Left cardiac atrium (tissue), 4 donors: ENCODE measurements around the gene DNMT3L. TPM values are rescaled to one million over a fixed set of nuclear protein-coding genes. Genes with fewer than 3 reads are reported as not detected.
"Not testable (repeated sequence)": the region's sequence is repeated elsewhere in the genome, so short reads cannot be mapped to it uniquely, and the experiment has no call there.

Source experiments
- ATAC-seq, 2 donors: fragments of 200-7000 bp; cut with Tn5 transposase; one replicate each; pipeline ENCODE4 v1.9.1; 2020; ENCODE audit warnings: mild to moderate bottlenecking in 2 of 2, moderate library complexity in 2 of 2
- DNase-seq: peaks from one replicate; pipeline ENCODE4 v3.0.0-alpha.2; 2020
- intact Hi-C, 2 donors: fragments of 100-400 bp; cut with DNase I; formaldehyde crosslinking; loops; one replicate each; pipeline versions ENCODE4 v1.14.1 to v1.15.1; 2022 to 2023
- total RNA-seq, 2 donors: library from RNA; stranded (reverse); fragmentation: NEBNext Ultra II Directional; extraction: Animal tissue kit (Norgen Biotek cat#: 25700); gene quantifications; one replicate each; pipeline ENCODE4 v1.2.1, GENCODE V29; 2021
- donor health status: DM: no; HTN: yes; CAD: no.
- donor health status: DM: no; HTN: yes; CAD: no; lungs with severe emphysema.
- donor health status: DM: yes; HTN: yes; CAD: no.
- donor health status: Dilated cardiomyopathy.

Gene DNMT3L
- total RNA-seq, 2 donors from 2014 or later = not detected

GRCh38 chr21:44283948-44284347, 22.3 kb upstream of the DNMT3L start:
- peak; percentile 7 for DNase-seq
- intact Hi-C loops = no loop called here
- no peak for ATAC-seq

DNA sequence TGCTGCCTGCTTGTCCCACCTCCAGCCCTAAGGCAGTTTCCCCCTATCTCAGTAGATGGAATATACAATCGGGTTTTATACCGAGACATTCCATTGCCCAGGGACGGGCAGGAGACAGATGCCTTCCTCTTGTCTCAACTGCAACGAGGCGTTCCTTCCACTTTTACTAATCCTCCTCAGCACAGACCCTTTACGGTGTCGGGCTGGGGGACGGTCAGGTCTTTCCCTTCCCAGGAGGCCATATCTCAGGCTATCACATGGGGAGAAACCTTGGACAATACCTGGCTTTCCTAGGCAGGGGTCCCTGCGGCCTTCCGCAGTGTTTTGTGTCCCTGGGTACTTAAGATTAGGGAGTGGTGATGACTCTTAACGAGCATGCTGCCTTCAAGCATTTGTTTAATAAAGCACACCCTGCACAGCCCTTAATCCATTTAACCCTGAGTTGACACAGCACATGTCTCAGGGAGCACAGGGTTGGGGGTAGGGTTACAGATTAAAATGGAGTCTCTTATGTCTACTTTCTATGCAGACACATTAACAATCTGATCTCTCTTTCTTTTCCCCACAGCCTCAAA, 21.6 kb upstream of the DNMT3L start:
- peak; percentile 1 for DNase-seq
- ATAC-seq = not testable (repeated sequence)

GRCh38 chr21:44282370-44282769, 20.7 kb upstream of the DNMT3L start:
- DNase-seq (peak; percentile 8), ATAC-seq (no peak)
- intact Hi-C loops = no loop called here

More for the DNA sequence above, 21.6 kb upstream of the DNMT3L start:
- intact Hi-C loops = not testable (repeated sequence)

- intact Hi-C loops = no loop called here
- no peak for ATAC-seq
- DNase-seq = peak; percentile 15
Measured at GRCh38 chr21:44281801-44282200, 20.1 kb upstream of the DNMT3L start.

DNA sequence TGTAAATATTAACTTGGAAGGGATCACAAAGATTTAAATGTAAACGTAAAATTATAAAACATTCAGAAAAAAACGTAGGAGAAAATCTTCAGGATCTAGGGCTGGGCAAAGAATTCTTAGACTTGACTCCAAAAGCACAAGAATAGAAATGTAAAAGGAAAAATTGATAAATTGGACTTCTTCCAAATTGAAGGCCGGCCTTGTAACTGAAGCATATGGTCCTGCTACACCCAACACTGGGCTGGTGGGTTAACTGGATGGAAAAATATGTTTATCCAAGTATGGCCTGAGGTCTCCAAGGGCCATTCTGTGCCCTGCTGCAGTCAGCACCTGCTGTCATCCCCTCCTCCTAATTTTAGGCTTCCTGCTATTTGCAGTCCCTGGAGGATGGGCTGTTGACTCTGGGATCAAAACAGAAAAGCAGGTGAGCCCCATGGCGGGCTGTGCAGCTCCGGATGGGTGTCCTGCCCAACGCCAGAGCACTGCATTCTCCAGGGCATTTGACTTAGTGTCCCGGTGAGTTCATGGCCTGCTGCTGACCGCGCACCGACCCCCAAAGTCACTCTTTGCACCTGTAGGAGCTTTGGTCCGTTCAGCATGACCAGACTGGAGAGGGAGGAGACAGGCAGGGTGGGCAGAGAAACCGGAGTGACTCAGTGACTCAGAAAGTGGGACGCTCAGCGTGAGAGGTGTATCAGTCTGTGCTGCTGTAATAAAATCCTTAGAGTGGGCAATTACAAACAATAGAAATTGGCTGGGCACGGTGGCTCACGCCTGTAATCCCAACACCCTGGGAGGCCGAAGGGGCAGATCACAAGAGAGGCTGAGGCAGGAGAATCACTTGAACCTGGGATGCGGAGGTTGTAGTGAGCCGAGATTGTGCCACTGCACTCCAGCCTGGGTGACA, 17.9 kb upstream of the DNMT3L start:
- intact Hi-C loops = no loop called here
- DNase-seq (peak; percentile 4), ATAC-seq (no peak)

DNA sequence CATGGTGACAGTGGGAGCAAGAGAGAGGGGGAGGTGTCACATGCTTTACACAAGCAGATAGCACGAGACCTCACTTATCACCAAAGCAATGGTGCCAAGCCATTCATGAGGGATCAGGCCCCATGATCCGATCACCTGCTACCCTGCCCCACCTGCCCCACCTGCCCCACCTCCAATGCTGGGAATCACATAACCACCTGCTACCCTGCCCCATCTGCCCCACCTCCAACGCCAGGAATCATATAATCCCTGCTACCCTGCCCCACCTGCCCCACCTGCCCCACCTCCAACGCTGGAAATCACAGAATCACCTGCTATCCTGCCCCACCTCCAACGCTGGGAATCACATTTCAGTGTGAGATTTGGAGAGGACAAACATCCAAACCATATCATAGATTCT, 13.3 kb upstream of the DNMT3L start:
- intact Hi-C loops = no loop called here
- no peak for ATAC-seq
- DNase-seq = peak; percentile 3

- DNase-seq (peak; percentile 10), ATAC-seq (no peak)
- intact Hi-C loops = no loop called here
Measured at GRCh38 chr21:44273046-44273445, 11.3 kb upstream of the DNMT3L start.

GRCh38 chr21:44272284-44272858, 10.7 kb upstream of the DNMT3L start:
- intact Hi-C loops = no loop called here
- DNase-seq (peak; percentile 12), ATAC-seq (no peak)

- intact Hi-C loops = no loop called here
- ATAC-seq (no peak), DNase-seq (peak; percentile 11)
Measured at GRCh38 chr21:44271558-44272283, 10.0 kb upstream of the DNMT3L start.

DNA sequence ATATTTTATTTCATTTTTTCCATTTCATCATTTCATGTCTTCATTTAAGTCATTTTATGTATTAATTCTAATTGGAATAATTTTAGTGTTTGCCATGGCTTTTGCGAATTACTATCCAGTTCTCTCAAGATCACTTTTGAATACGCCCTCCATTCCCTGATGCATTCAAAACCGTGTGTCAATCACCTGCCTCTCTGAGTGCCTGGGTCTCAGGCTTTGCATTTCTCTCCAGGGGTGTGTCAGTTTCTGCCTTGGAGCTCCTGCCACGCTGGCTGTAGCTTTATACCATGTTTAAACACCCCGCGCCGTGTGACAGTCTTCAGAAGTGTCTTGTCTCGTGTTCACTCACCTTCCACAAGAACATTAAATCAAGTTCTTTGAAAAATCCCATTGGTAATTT, 7.4 kb upstream of the DNMT3L start:
- intact Hi-C loops = no loop called here
- DNase-seq (peak; percentile 7), ATAC-seq (no peak)

DNA sequence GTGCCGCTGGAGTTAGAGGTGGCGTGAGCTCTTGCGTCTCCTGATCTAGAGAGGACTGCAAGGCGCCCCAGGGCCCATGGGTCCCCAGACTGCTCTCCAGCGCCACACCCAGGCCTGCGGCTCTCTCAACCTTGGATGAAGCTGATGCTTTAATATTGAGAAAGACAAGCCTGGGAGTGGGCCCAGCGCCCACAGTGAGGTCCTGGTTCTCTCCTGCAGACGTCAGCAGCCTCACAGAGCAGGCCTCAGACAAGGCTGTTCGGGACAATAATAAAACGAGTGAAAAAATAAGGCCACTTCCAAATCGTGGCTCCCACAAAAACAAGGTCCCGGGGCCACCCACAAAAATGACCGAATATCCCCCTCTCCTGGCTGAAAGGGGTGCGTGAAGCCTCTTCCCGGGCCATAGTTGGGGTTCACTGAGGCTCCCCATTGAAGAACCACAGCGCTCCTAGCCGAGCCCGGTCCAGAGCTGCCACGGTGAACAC, 6.0 kb upstream of the DNMT3L start:
- ATAC-seq = peak in 1 of 2 donors; percentile 53
- intact Hi-C loops = no loop called here
- peak; percentile 35 for DNase-seq

DNA sequence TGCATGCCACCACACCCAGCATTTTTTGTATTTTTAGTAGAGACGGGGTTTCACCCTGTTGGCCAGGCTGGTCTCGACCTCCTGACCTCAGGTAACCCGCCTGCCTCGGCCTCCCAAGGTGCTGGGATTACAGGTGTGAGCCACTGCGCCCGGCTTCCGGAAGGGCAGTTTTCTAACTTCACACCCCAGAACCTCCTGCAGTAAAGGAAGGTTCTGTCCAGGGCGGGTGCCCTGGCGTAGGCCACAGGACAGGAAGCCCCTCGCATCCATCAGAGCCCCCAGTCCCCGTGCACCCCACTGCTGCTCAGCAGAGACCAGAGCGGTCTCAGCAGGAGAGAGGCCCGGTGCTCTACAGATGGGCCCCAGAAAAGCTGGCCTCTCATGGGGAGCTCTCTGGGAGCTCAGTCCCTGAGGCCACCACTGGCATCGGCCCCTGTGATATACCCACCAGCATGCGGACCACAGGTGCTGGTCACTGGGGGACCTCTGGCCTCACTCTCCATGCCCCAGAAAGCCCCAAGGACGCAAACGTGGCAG, 4.1 kb upstream of the DNMT3L start:
- intact Hi-C loops = no loop called here
- no peak for ATAC-seq
- DNase-seq = peak; percentile 9

DNA sequence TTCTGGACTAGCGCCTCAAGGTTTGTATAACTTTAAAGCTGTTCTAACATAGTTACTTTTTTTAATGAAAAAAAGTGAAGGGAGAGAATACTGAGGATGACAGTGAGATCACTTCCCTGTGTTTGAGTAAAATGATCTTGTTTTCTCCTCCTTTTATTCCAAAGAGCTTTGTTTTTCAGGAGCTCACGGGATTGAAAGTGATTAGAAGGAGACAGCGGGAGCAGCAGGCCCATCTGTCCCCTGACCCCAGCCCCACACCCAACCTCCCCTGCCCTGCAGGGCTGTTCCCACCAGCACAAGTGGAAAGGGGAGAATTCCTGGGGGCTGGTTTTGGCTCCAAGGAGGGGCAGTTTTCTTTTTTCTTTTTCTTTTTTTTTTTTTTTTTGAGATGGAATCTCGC, 2.1 kb upstream of the DNMT3L start:
- DNase-seq (no peak), ATAC-seq (no peak)
- intact Hi-C loops = no loop called here

- DNase-seq (peak; percentile 18), ATAC-seq (no peak)
- intact Hi-C loops = no loop called here
Measured at GRCh38 chr21:44263221-44263760, 1.6 kb upstream of the DNMT3L start.

DNA sequence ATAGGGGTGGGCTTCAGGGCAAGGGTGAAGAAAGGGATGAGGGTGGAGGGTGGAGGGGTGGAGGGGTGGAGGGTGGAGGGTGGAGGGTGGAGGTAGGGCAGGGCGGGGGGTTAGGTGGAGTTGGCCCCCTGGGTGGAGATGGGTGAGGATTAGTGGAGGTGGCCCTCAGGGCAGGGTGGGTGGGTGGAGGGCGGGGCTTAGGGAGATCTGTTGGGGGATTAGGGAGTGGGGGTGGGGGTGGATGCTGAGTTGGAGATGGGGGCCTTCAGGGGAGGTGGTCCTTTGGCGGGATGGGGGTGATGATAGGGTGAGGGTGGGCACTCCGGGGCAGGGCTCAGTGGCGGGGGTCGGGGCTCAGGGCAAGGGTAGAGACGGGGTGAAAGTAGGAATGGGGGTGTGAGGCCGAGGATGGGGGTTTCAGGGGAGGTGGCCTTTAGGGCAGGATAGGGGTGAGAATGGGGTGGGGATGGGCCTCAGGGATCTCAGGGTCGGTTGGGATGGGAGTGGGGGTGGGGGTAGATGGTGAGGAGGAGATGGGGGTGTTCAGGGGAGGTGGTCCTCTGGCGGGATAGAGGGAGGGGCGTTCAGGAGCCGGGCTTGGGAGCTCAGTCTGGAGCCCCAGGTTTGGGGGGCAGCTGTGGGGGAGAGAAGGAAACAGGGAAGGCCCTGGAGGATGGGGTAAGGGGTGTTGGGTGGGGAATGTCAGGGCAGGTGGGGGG, 800 bp upstream of the DNMT3L start:
- DNase-seq (peak; percentile 5), ATAC-seq (no peak)
- intact Hi-C loops = no loop called here

- ATAC-seq = no peak
- intact Hi-C loops = no loop called here
Measured at GRCh38 chr21:44260791-44261631, 686 bp downstream of the DNMT3L start.

GRCh38 chr21:44260066-44260465, 1.6 kb downstream of the DNMT3L start:
- intact Hi-C loops = no loop called here
- no peak for ATAC-seq
- peak; percentile 0 for DNase-seq

More at GRCh38 chr21:44260791-44261631, 686 bp downstream of the DNMT3L start:
- peak; percentile 14 for DNase-seq
